HG03439 (cell line): ENCODE measurements around the gene RNPC3.
"Not testable (repeated sequence)": the region's sequence is repeated elsewhere in the genome, so short reads cannot be mapped to it uniquely, and the experiment has no call there.

Source experiments
- ATAC-seq: cut with Tn5 transposase; IDR thresholded peaks from one replicate; pipeline ENCODE4 v1.9.1; 2021; ENCODE audit warnings: mild to moderate bottlenecking, moderate library complexity; ENCODE audit not compliant: unreplicated experiment

RNPC3 gene

DNA sequence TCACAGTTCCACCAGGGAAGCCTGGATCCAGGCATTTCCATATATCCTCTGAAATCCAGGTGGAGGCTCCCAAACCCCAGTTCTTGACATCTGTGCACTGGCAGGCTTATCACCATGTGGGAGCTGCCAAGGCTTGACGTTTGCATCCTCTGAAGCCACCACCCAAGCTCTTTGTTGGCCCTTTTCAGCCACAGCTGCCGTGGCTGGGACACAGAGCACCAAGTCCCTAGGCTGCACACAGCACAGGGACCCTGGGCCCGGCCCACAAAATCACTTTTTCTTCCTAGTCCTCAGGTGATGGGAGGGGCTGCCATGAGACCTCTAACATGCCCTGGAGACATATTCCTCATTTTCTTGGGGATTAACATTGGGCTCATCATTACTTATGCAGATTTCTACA lies 22.3 kb downstream of the RNPC3 start:
- no peak for ATAC-seq

DNA sequence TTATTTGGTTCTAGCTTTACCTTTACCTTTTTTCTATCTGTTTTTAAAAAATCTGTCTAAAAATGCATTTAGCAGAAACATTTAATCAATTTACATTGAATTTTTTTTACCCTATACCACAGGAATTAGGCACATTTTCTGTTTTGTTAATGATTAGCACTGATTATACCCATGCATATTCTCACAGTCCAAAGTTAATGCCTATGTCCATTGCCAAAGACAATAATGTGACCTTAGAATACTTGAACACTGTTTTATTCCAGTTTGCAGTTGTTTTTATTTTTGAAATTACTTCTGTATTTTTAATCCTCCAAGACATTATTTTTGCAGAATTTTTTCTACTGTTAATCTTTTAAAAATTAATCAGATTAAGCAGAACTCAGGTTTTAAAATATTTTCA lies 34.9 kb downstream of the RNPC3 start:
- no peak for ATAC-seq

DNA sequence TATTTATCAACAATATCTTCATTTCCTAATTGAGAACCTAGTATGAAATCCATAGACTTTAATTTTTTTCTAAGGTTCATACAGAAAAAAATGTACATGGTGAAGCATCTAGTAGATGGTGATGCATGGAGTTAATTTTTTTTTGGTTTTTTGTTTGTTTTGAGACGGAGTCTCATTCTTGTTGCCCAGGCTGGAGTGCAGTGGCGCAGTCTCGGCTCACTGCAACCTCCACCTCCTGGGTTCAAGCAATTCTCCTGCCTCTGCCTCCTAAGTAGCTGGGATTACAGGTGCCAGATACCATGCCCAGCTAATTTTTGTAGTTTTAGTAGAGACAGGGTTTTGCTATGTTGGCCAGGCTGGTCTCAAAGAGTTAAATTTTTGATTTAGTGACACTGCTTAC lies 35.6 kb downstream of the RNPC3 start:
- ATAC-seq: not testable (repeated sequence)

DNA sequence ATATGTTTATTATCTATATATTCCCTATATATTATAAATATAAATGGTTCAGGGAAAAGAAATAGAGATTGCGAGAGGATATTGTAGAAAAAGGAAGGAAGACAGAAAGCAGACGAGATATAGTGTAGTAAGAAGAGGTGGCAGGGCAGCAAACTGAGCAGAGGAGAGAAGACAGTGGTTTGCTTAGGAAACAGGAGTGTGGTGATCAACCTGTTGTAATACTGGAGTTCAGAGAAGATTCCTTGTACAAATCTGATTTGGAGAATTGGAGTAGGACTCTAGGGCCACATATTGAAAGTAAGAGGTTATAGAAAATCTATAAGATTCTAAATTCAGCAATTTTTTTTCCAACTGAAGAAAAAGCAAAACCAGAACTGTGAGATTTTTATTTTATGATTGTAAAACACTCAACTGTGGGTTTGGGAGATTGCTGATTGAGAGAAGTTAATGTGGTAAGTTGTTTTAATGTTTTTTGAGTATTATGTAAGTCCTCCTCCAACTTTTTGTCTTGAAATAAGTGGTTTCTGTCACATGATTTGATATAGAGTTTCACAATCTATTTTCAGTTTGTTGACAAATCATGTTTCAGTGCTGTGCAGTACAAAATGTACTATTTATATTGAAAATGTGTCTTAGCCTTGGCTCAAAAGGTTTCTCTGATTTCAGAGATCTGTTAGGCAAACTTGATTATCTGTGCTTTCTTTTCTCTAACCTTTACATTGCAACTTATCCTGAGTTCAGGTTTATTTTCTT lies 36.3 kb downstream of the RNPC3 start:
- ATAC-seq: peak; percentile 94

DNA sequence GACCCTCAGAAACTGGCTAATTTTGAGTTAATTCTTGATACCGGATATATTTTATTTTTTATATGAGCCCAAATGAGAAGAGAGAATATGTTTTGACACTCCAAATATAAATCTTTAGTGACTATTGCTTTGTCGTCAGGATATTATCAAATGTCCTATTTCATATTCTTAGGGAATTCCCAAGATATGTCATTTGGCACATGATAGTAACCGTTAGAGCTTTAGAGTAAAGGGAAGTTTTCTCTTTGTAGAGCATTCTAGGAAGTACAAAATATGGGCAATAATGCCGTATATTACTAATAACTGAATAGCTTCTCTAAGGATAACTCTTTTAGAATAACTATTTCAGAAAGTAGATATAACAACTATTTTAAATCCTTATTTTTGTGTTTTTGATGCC lies 37.6 kb downstream of the RNPC3 start:
- ATAC-seq: no peak

- no peak for ATAC-seq
These were observed 44.0 kb downstream of the RNPC3 start for GRCh38 chr1:103569493-103569892.

DNA sequence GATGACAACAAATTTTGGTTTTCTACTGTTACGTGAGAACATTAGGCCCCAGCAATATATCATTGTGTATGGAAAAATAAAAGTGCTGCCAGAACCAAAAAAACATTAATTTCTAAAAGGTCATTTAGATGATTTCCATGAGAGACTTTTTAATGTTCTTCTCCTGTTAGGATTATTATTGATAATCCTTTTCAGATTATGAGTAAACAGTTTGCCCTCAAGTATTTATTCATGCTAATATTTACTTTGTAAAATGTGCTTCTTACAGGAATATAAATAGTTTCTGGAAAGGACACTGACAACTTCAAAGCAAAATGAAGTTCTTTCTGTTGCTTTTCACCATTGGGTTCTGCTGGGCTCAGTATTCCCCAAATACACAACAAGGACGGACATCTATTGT lies 45.8 kb downstream of the RNPC3 start, which contains the start of gene AMY2B:
Gene AMY2B (plus strand): TSS at position 301 of the 400 bp plus-strand sequence. CDS start 14 bp downstream, at position 315.
- not testable (repeated sequence) for ATAC-seq

DNA sequence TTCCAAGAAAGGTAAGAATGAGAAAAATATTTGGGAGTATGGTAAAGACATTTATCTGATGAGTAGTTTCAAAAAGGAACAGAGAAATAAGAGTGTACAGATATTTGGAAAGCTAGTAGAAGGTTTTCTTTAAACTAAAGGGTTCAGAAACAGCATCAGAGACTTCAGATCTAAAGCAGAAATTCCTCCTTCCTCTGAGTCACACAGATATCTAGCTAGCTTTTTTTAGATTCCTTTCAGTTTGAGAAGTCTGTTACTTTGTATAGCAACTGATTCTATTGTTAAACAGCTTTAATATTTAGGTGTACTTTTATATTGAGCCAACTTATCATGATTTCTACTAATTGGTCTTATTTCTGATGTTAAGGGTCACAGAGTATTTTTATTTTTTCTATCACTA lies 50.6 kb downstream of the RNPC3 start:
- ATAC-seq: no peak

DNA sequence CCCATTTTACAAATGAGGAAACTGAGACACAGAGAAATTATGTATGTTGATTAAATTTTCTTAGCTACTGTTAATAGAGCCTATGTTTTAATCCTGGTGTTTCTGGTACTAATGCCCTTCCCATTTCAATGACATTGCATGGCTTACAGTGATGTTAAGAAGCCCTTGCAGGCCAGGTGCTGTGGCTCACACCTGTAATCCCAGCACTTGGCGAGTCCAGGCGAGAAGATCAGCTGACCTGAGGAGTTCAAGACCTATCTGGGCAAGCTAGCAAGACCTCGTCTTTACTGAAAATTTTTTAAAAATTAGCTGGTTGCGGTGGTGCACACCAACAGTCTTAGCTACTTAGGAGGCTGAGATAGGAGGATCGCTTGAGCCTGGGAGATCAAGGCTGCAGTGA lies 51.3 kb downstream of the RNPC3 start:
- ATAC-seq: not testable (repeated sequence)

GRCh38 chr1:103582464-103582863 lies 57.0 kb downstream of the RNPC3 start:
- ATAC-seq: no peak

GRCh38 chr1:103583887-103584286 lies 58.4 kb downstream of the RNPC3 start:
- ATAC-seq: no peak

DNA sequence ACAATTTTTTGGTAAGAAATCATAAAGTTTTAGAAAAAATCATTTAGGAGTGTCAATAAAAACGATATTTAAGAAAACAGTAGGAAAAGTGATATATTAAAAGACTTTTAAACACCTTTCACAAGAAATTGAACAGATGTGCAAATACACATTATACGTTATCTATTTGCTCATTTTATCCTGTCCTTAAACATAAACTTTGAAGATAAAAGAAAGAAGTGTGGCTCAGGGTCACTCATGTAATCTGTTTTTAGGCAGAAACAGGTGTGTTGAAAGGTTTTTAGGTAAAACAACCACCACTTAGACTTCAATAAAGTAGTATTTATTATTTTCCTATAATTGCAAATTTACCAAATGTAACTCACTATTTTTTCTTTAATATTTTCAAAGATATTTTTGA lies 59.0 kb downstream of the RNPC3 start:
- ATAC-seq: no peak

DNA sequence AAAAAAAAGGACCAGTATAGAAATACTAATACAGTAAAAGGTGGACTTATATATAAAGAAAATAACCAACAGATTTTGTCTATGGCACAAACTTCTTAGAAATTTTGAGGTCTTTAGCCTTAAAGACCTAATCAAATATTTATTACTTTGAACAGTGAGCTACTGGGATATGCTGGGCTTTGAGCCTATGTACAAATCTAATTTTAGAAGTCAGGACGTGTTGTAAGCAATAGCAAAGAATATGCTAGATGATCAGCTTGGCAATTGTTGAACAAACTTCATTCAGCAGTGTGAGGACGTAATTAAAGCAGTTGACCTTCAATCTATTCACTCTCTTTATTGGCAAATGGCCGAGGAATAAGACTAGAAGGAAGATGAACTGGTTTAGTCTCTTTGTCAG lies 77.2 kb downstream of the RNPC3 start:
- ATAC-seq: not testable (repeated sequence)
